HTR-8/SVneo (cell line): ENCODE data around the gene CACNA1I.
"Not testable (repeated sequence)": the region's sequence is repeated elsewhere in the genome, so short reads cannot be mapped to it uniquely, and the experiment has no call there.

Experiments used
- DNase-seq: peaks from one replicate; pipeline ENCODE4 v3.0.0; 2011; ENCODE audit warnings: low spot score, mixed read lengths; ENCODE audit not compliant: insufficient read length
- FAIRE-seq: peaks from 2 replicates; lab custom pipeline; 2011; peaks lifted over from hg19 to GRCh38; lab: Jason Lieb, UNC

CACNA1I gene

GRCh38 chr22:39570665-39571064, at the start of gene CACNA1I:
Gene CACNA1I (plus strand): TSS chr22:39570753. CDS start chr22:39570753, 0 bp downstream.
- FAIRE-seq = no peak
- DNase-seq = no peak

GRCh38 chr22:39521106-39521885, 49.3 kb upstream of the CACNA1I start:
- not testable (repeated sequence) for FAIRE-seq, DNase-seq

GRCh38 chr22:39522091-39522490, 48.5 kb upstream of the CACNA1I start:
- DNase-seq, FAIRE-seq: not testable (repeated sequence)

GRCh38 chr22:39522567-39523300, 47.8 kb upstream of the CACNA1I start:
- no peak for DNase-seq
- no peak for FAIRE-seq

GRCh38 chr22:39524089-39524752, 46.3 kb upstream of the CACNA1I start:
- no peak for DNase-seq

GRCh38 chr22:39524753-39525657, 45.5 kb upstream of the CACNA1I start:
- DNase-seq (no peak), FAIRE-seq (no peak)

More at GRCh38 chr22:39524089-39524752, 46.3 kb upstream of the CACNA1I start:
- FAIRE-seq = no peak

- no peak for FAIRE-seq
Measured at GRCh38 chr22:39525658-39525975, 44.9 kb upstream of the CACNA1I start.

GRCh38 chr22:39526736-39527171, 43.8 kb upstream of the CACNA1I start:
- FAIRE-seq = no peak
- no peak for DNase-seq

More at GRCh38 chr22:39525658-39525975, 44.9 kb upstream of the CACNA1I start:
- no peak for DNase-seq

GRCh38 chr22:39527481-39527961, 43.0 kb upstream of the CACNA1I start:
- no peak for FAIRE-seq

GRCh38 chr22:39528080-39528661, 42.4 kb upstream of the CACNA1I start:
- DNase-seq (no peak), FAIRE-seq (no peak)

More at GRCh38 chr22:39527481-39527961, 43.0 kb upstream of the CACNA1I start:
- no peak for DNase-seq

- FAIRE-seq (peak; percentile 52), DNase-seq (peak; percentile 60)
Measured at GRCh38 chr22:39528681-39529486, 41.7 kb upstream of the CACNA1I start.

GRCh38 chr22:39529487-39529851, 41.1 kb upstream of the CACNA1I start:
- FAIRE-seq (no peak), DNase-seq (no peak)

GRCh38 chr22:39530116-39530515, 40.4 kb upstream of the CACNA1I start:
- FAIRE-seq = no peak
- no peak for DNase-seq

GRCh38 chr22:39530692-39531331, 39.7 kb upstream of the CACNA1I start:
- FAIRE-seq (no peak), DNase-seq (no peak)

- peak; percentile 94 for DNase-seq
- peak; percentile 95 for FAIRE-seq
Measured at GRCh38 chr22:39532215-39533073, 38.1 kb upstream of the CACNA1I start, which contains the start of gene RPS19BP1. Gene RPS19BP1 (minus strand): TSS chr22:39532748. CDS start chr22:39532738, 10 bp downstream.

- no peak for DNase-seq
- no peak for FAIRE-seq
Measured at GRCh38 chr22:39534092-39534506, 36.5 kb upstream of the CACNA1I start.
